Neural crest cell (in vitro differentiated cells): Measurements from ENCODE around the gene XPNPEP1. TPM values are rescaled to one million over a fixed set of nuclear protein-coding genes. Genes with fewer than 3 reads are reported as not detected.
A peak's percentile ranks its signal among the peaks of the same experiment; 100 is the strongest.

ENCODE experiments used
- DNase-seq: peaks from one replicate; pipeline ENCODE4 v3.0.0; 2021; ENCODE audit warnings: low read depth, mixed read lengths, low spot score
- H3K27ac Mint-ChIP-seq: one replicate; pipeline ENCODE4 v1.8.0; 2021; ENCODE audit warnings: mild to moderate bottlenecking, mixed read lengths; ENCODE audit not compliant: unreplicated experiment
- H3K27me3 Mint-ChIP-seq: 2 replicates; pipeline ENCODE4 v1.8.0; 2021; ENCODE audit warnings: low read depth, mild to moderate bottlenecking, mixed read lengths
- H3K36me3 Mint-ChIP-seq: 2 replicates; pipeline ENCODE4 v1.8.0; 2021; ENCODE audit warnings: low read depth, mild to moderate bottlenecking, mixed read lengths
- H3K4me1 Mint-ChIP-seq: 2 replicates; pipeline ENCODE4 v1.8.0; 2021; ENCODE audit warnings: mixed read lengths
- H3K4me3 Mint-ChIP-seq: one replicate; pipeline ENCODE4 v1.8.0; 2021; ENCODE audit warnings: mild to moderate bottlenecking, mixed read lengths
- H3K9me3 Mint-ChIP-seq: 2 replicates; pipeline ENCODE4 v1.8.0; 2021; ENCODE audit warnings: mixed read lengths
- total RNA-seq: library from RNA; stranded (reverse); gene quantifications from 2 replicates; pipeline ENCODE4 v1.2.1, GENCODE V29; 2021
- TF ChIP-seq, protein P1 (sequence below): fragments of 200-600 bp; sonication (generic); conservative IDR thresholded peaks from 2 replicates; pipeline ENCODE4 v1.5.0; 2021; ENCODE audit warnings: antibody characterized with exemption, mild to moderate bottlenecking

XPNPEP1 gene
- total RNA-seq, 1 donor from 2014 or later = 76.8 TPM

DNA sequence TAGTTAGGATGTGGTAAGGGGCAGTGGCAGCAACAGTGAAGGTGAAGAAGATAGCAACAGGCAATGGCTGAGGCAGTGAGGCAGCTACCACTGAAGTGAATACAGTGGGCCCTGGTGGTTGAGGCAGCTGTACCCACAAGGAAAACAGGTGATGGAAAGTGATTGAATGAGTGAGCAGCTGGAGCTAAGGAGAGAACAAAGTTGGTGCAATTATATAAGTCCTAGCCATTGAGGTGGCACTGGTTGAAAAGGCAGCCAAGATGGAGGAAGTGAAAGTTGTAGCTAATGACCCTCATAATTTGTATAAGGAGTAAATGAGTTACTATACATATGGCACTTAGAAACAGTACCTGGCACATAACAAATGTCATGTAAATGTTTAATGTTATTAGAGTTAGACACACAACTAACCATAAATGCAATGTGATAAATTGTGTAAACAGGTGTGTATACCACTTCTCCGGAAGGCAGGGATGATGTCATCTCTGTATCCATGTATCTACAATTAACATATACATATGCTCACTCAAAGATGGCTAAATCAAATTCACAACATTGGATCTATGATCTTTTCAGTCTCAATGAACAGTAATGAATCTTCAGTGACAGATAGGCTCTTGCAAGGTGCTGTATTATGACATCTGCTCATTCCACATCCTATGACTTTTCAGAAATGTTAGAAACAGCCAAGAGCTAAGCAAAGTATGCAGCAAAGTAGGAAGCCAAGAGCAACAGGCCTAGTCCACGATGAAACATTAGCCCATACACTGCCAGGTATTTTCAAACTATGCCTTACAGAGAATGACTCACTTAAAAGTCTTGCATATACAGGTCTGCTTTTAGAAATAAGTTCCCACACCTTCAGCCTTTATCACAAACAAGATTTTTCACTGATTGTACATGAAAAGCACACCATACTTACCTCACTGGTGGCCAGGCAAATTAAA, 10.7 kb downstream of the XPNPEP1 start:
- Mint-ChIP-seq H3K36me3 (peaks cover 35% of the 10 kb centered on the region), H3K9me3 (peaks cover 3% of the 10 kb centered on the region), H3K4me3 (no peak overlapping the region), H3K27ac (no peak overlapping the region), H3K4me1 (no peaks in the 10 kb centered on the region), H3K27me3 (no peaks in the 10 kb centered on the region)
- no peak for DNase-seq
- TF ChIP-seq, protein P1, sequence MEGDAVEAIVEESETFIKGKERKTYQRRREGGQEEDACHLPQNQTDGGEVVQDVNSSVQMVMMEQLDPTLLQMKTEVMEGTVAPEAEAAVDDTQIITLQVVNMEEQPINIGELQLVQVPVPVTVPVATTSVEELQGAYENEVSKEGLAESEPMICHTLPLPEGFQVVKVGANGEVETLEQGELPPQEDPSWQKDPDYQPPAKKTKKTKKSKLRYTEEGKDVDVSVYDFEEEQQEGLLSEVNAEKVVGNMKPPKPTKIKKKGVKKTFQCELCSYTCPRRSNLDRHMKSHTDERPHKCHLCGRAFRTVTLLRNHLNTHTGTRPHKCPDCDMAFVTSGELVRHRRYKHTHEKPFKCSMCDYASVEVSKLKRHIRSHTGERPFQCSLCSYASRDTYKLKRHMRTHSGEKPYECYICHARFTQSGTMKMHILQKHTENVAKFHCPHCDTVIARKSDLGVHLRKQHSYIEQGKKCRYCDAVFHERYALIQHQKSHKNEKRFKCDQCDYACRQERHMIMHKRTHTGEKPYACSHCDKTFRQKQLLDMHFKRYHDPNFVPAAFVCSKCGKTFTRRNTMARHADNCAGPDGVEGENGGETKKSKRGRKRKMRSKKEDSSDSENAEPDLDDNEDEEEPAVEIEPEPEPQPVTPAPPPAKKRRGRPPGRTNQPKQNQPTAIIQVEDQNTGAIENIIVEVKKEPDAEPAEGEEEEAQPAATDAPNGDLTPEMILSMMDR = no peak

DNA sequence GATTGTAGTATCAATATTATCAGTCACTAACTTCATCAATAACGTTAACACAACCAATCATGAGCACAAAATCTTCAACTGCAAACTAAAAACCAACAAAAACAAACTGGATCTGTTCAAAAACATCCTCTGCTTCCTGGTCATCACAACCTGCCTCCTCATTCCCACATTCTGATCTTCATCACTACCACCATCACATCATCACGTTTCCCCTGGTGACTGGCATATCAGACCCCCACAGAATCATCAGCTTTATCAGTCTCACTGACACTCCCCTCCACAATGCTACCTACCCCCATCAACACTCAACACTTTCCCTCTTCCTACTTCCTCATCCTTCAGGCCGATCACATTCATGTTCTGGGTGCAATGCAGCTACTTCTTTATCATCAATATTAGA, 11.4 kb downstream of the XPNPEP1 start:
- Mint-ChIP-seq H3K27me3 (no peaks in the 10 kb centered on the region), H3K9me3 (peaks cover 2% of the 10 kb centered on the region), H3K27ac (no peak overlapping the region), H3K36me3 (peaks cover 40% of the 10 kb centered on the region), H3K4me3 (no peak overlapping the region), H3K4me1 (no peaks in the 10 kb centered on the region)
- no peak for DNase-seq
- TF ChIP-seq, protein P1 = no peak

DNA sequence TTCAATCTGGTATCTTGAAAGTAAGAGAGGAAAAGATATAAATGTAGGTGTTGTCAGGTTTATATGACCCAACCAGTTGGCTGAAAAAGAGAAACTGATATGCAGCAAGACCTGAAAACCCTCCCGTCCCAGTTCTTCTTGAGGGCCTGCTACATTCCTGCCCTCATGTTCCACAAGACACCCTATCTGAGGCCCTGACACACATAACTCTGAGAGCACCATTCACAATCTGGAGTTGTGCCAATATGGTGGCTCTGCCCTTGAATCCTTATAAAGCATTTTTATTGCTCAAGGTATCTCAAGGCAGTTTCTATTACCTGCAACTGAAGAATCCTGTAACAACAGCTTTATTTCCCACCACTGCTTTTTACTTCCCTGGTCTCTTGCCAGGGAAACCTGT, 17.0 kb downstream of the XPNPEP1 start:
- H3K9me3 Mint-ChIP-seq = no peaks in the 10 kb centered on the region
- no peak overlapping the region for H3K4me3 Mint-ChIP-seq
- H3K4me1 Mint-ChIP-seq = peaks cover 12% of the 10 kb centered on the region
- no peak overlapping the region for H3K27ac Mint-ChIP-seq
- TF ChIP-seq, protein P1 = no peak
- DNase-seq = no peak
- no peaks in the 10 kb centered on the region for H3K27me3 Mint-ChIP-seq
- H3K36me3 Mint-ChIP-seq = peaks cover 39% of the 10 kb centered on the region

DNA sequence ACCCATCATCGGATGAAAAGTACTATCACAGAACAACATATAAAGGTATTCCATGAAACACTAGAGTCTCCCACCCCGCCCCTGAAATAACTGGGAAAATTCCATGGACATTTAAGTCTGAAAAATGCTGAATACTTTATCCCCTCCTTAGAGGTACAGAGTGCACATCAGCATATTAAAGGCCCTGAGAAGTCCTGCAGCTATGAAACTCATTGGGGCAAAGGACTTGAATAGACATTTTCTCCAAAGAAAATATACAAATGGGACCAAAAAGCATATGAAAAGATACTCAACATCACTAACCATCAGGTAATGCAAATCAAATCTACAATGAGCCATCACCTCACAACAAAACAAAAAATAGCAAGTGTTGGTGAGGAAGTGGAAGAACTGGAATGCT, 18.9 kb downstream of the XPNPEP1 start:
- TF ChIP-seq, protein P1 = no peak

GRCh38 chr10:109902992-109903947, 20.0 kb downstream of the XPNPEP1 start:
- peak overlapping the region; percentile 57 for H3K27ac Mint-ChIP-seq
- no peaks in the 10 kb centered on the region for H3K9me3 Mint-ChIP-seq
- DNase-seq = no peak
- H3K4me1 Mint-ChIP-seq = peaks cover 12% of the 10 kb centered on the region
- H3K36me3 Mint-ChIP-seq = peaks cover 40% of the 10 kb centered on the region
- TF ChIP-seq, protein P1 = no peak
- no peaks in the 10 kb centered on the region for H3K27me3 Mint-ChIP-seq
- H3K4me3 Mint-ChIP-seq = no peak overlapping the region

More for the DNA sequence above, 18.9 kb downstream of the XPNPEP1 start:
- peak overlapping the region; percentile 45 for H3K27ac Mint-ChIP-seq
- no peaks in the 10 kb centered on the region for H3K27me3 Mint-ChIP-seq
- DNase-seq = no peak
- peaks cover 12% of the 10 kb centered on the region for H3K4me1 Mint-ChIP-seq
- peaks cover 41% of the 10 kb centered on the region for H3K36me3 Mint-ChIP-seq
- no peak overlapping the region for H3K4me3 Mint-ChIP-seq
- no peaks in the 10 kb centered on the region for H3K9me3 Mint-ChIP-seq
